Loucy (cell line): ENCODE results near the gene CIART.
"Not testable (repeated sequence)": the region's sequence is repeated elsewhere in the genome, so short reads cannot be mapped to it uniquely, and the experiment has no call there.

Source experiments
- EZH2phosphoT487 ChIP-seq: fragments of 200-600 bp; IDR thresholded peaks from 2 replicates; pipeline ENCODE4 v1.6.1; 2018; ENCODE audit warnings: antibody characterized with exemption, mild to moderate bottlenecking, moderate library complexity, borderline replicate concordance
- TF ChIP-seq, protein P1 (sequence below): fragments of 200-600 bp; sonication (generic); conservative IDR thresholded peaks from 2 replicates; pipeline ENCODE4 v1.5.1; 2014; ENCODE audit warnings: mild to moderate bottlenecking, antibody characterized with exemption, low read length

DNA sequence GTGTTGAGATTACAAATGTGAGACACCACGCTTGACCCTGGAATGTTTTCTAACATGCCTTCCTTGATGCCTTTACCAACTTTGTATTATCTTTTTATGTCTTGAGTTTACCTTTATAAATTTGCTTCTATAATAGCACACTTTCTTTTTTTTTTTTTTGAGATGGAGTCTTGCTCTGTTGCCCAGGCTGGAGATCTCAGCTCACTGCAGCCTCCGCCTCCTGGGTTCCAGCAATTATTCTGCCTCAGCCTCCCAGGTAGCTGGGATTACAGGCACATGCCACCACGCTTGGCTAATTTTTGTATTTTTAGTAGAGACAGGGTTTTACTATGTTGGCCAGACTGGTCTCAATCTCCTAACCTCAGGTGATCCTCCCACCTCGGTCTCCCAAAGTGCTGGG is 32.3 kb downstream of the CIART start:
- TF ChIP-seq, protein P1, sequence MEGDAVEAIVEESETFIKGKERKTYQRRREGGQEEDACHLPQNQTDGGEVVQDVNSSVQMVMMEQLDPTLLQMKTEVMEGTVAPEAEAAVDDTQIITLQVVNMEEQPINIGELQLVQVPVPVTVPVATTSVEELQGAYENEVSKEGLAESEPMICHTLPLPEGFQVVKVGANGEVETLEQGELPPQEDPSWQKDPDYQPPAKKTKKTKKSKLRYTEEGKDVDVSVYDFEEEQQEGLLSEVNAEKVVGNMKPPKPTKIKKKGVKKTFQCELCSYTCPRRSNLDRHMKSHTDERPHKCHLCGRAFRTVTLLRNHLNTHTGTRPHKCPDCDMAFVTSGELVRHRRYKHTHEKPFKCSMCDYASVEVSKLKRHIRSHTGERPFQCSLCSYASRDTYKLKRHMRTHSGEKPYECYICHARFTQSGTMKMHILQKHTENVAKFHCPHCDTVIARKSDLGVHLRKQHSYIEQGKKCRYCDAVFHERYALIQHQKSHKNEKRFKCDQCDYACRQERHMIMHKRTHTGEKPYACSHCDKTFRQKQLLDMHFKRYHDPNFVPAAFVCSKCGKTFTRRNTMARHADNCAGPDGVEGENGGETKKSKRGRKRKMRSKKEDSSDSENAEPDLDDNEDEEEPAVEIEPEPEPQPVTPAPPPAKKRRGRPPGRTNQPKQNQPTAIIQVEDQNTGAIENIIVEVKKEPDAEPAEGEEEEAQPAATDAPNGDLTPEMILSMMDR, result not testable (repeated sequence)
- TF ChIP-seq EZH2phosphoT487, result not testable (repeated sequence)
